ENCODE data around the gene ATG4A.

The ATG4A gene

DNA sequence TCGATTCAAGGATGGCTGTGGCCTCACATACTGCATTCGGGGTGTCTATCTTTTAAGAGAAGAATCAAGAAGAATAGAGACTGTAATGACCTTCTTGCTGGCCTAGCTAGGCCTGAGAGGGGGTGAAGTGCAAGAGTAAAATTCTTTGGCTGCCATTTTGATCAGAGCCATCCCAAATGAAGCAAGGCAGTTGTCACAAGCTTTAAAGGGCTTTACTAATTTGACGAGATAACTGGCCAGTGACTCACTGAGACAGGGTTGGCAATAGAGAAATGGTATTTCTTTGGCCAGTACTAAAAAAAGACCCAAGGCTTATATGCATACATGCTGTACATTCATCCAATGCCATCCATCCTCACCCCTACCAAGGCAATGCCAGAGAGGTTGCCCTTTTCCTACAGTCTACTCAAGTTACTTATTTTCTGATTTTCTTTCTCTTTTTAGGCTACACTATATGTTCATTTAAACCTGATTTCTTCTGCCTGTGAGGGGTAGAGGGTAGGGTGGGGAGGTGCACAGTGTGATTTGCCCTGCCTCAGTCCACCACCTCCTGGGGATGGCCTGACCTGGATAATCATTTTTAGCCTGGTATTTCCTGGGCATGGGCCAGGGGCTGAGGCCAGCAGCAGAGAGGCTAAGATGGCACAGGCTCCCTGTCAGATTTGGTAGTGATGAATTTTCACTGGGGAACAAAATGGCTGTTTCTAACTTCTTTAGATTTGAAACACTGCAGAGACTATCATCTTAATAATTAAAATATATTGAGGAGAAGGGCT lies 32.2 kb downstream of the ATG4A start:
- no peak for DNase-seq

DNA sequence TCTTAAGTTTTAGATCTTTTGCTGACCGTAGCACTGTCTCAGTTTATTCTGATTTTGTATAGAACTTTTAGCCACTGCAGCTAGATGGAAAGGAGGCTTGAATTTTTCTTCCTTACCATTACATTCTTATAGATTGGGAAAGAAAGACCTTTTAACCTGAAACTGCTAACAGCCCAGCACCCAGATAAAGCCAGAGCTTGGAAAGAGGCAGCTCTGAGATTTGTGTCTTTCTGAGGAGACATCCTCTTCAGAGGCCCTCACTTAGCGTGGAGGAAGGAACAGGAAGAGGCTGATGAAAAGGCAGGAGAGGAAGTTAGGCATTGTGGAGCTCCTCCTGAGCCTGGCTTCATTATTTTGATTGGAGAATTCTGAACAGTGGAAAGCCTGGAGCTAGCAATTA lies 35.1 kb downstream of the ATG4A start:
- no peak for DNase-seq

DNA sequence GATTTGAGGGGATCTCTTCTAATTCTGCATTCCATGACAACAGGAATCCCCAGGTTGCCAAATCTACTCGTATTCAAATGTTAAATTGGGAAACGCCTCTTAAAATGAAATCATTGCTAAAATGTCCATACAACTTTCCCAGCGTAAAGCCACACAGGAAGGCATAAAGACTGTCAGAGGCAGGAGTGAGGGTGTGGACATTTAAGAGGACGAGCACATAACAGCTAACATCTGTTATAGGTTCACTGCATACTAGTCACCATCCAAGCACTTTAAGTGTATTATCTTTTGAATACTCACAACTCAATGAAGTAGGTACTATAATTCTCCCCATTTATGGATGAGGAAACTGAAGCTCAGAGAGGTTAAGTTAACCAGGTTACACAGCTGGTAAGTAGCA lies 35.6 kb downstream of the ATG4A start:
- no peak for DNase-seq

DNA sequence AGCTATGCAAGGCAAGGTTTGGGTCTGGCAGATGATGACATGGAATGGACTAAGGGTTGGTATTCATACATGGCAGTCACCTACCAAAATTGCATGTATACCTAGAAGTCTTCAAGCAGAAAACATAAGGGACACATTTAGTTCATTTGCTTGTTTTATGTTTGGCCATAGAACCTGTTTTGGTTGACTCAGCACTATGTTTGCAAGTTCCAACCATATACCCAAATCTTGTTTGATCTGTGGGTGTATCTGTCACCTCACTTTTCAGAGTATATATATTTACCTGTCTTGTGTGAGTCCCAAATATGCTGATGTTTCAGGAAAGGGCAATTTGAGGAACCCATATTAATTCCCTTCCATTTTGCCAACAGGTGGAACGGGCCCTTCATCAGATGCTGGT lies 39.3 kb downstream of the ATG4A start:
- DNase-seq, result no peak

DNA sequence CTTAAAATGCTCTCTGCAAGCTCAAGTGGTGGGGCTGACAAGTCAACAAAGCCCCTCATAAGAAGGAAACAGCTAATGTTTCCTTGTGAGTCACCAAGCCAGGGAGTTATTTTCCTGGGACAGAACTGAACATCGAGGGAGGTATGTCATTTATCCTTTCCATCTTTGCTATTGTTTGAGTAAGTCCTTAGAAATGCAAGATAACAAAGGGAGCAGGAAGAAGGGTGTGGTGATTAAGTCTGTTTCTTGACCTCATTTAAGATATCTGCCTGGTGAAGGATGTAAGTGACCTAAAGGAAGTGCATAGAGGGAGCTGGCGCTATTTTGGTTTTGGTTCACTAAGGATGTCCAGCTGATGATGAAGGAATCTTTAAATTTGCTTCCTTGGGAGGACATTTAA lies 39.9 kb downstream of the ATG4A start:
- DNase-seq, result no peak

DNA sequence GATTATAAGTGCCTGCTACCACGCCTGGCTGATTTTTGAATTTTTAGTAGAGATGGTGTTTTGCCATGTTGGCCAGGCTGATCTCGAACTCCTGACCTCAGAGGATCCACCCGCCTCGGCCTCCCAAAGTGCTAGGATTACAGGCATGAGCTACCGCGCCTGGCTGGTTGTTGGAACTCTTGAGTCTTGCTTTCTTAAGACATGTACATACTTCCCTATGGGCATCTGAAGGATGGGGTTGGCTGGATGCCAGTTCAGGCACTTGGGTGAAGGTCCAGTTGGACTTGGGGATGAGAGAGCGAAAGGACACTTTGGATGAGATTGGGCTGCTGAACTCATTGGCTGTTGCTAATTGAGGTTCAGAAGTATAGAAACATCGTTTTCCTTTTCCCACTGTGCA lies 40.5 kb downstream of the ATG4A start:
- DNase-seq, result no peak

DNA sequence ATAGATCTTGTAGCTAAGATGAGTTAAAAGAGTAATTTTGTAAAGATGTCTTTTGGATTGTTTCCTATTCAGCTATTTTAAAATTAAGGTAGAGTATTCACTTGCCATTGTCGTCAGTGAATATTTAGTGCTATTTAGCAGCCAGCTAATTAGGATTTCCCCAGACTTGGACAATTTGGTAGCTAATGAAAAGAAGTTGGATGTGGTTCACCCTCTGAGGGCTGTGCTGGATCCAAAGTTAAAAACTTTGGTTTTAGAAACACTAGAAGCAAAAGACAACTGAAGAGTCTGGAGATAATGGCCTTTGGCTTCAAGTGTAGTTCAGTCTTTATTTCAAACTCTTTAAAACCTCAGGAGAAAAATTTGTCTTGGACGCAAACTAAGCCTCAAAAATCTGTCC lies 41.3 kb downstream of the ATG4A start:
- no peak for DNase-seq

DNA sequence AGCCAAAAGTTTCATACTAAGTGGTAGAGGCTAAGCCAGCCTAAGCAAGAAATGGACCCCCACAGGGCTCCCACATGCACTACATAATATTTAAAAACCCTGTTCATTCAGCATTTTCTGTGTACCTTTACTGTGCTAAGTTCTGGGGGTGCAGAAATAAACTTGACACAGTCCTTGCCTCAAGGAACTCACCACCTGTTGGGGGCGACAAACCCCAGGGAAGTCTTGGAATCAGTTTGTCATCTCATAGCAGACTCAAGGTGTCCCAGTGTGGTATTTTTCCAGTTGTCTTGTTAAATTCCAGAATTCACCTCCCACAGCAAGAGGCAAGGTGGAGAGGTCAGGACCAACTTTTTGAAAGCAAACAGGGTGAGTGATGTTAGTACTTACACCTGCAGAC lies 43.1 kb downstream of the ATG4A start:
- no peak for DNase-seq

DNA sequence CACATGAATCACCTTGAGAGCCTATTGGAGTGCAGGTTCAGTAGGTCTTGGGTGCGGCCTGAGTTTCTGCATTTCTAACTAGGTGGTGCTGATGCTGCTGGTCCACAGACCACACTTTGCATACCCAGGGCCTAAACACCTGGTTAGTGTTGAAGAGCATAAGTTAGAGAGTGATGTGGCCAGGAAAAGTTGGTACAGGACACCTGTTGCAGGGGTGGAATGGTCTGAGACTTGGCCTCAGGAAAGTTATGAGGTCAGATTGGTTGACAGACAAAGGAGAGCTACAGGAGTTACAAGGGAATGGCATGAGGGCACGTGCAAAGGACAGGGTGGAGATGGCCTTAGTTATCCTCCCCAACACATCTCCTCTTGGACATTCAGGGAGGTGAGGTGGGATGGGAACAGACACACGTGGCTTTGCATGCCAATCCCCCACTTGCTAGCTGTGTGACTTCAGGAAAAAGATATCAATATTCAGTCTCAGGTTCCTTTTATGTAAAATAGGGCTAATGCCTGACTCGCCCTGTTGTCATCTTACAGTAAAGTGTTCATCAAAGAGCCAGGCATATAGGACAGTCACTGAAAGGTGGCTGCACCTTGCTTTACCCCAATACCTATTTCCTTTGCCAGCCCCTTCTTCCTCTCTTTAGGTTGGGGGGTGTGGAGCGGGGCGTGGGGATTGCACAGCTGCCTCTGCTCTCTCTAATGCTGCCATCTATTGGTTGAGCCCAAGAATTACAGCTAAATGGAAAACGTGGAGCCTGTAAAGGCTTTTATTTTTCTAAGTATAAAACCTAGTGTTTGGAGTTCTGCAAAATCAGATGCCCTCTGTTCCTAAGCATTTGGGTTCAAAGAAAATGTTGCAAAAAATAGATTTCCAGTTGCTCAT lies 47.5 kb downstream of the ATG4A start:
- no peak for DNase-seq

DNA sequence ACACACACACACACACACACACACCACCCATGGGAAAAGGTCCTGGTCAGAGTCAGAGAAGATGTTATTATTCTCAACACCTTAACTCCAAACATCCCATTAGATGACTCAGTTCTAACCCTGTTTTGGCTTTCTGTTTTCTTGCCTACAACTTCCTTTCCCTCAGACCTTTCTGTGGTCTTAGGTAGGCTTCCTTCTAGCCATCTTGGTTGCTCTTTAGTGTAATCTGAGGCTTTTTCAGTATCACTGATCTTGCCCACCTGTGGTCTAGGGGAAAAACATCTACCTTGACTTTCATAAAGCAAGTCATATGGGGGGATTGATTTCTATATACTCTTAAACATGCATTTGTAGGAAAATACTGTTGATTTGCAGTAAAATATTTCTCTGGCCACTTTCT lies 56.9 kb downstream of the ATG4A start:
- no peak for DNase-seq

DNA sequence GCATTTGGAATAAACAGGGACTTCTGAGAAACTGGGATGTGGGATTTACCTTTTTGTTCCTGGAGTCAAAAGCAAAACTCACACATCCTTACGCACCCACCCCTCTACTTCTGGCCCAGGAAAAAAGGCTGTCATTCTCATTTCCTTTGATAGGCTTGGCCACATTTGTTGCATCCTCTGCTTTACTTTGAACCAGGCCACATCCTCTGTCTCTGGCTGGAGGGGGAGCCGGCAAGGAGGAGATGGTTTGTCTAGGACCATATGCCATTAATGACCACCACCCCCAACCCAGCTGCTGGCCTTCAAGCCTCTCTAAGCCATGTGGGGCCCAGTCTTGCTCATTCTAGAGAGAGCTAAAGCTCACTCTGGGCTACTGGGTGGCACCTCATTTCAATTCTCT lies 64.5 kb downstream of the ATG4A start:
- DNase-seq, result no peak

DNA sequence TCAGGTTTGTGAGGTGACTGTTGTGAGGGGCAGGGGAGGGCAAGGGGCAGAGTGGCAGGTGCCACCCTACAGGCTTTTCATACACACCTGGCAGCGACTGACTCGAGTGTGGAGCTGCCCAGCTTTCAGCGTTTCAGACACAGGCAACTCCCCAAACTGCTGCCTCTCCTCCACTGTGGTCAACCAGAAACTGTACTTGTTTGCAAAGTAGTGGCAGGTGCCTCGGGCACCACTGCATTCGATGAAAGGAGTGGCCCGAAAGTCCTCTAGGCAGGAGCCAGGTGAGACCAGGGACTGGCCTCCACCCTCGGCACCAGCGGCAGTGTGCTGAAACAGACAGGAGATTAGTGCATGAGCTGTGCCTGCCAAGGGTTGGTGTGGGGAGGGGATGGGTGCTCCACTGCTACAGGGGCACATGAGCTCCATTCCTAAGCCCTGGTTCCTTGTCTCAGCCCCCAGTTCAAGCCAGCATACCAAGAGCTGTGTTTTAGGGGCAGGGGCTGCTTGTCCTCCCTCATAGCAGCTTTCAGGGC lies 65.4 kb downstream of the ATG4A start:
- no peak for DNase-seq

DNA sequence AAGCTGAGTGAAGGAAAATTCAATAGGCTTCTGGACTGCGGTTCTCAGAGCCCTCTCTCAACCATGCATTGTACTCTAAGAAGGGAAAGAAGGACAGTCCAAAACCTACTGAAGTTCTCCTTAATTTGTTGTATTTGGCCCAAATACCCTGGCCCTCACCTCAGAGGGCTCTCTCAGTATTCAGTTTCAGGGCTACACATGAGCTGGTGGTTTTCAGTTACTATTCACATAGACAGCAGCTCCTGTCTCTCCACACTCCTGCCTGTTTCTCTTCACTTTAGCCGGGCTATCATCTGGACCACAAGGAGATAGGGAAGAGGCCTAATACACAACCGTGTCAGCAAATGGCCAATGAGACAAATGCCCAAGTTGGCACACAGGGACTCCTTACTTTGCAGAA lies 66.0 kb downstream of the ATG4A start:
- DNase-seq, result no peak

DNA sequence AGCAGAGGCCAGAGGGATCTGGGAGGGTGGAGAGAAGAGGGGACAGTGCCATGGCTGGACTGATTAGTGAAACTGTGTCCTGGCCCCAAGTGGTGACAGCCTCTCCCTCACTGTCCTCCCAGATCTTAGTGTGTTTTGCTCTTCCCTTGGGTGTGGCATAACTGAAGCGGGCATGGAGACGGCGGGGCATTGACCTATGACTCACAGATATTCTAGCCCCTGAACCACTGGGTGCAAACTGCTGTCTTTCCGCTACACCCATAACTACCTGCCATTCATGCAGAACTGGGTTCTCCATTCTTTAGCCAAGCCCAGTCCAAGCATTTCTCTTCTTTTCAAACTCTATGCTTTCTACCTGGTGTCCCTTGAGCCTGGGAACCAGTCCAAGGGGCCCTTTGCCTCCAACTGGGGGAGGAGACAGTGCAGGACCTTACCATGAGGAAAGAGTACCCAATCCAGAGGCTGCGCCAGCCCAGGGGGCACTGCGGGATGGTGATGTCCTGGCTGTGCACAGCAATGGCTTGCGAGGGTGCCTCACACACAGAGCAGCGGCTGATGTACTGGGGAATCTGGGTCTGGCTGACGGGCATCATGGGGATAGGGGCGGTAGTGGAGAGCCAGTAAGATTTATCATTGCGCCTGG lies 67.6 kb downstream of the ATG4A start:
- no peak for DNase-seq

DNA sequence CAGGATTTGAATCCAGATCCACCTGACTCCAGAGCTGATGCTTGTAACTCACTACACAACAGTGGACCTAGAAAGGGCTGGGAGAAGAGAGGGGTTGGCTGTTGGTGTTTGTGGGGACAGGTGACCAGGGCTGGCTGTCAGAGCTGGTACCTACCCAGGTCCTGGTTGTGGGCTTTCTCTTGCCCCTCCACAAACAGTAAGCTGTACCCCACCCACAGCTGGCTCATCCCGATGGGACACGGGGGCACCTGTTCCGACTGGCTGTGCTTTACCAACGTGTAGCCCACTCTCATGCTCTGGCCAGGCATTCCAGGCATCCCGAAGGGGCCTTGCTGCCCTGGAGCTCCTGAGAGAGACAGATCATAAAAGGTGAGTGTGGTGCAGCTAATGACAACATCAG lies 68.7 kb downstream of the ATG4A start:
- DNase-seq, result no peak

DNA sequence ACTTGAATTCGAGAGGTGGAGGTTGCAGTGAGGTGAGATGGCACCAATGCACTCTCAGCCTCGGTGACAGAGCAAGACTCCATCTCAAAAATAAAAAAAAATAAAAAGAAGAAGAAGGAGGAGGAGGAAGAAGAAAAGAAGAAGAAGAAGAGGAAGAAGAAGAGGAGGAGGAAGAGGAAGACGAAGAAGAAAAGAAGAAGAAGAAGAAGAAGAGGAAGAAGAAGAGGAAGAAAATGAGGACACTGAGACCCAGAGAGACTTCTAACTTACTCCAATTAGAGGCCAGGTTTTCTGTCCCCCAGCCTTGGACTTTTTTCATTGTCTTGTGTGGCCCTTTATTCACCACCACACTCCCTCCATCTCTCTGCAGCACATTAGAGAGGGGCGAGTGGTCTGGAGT lies 70.7 kb downstream of the ATG4A start:
- DNase-seq, result no peak

DNA sequence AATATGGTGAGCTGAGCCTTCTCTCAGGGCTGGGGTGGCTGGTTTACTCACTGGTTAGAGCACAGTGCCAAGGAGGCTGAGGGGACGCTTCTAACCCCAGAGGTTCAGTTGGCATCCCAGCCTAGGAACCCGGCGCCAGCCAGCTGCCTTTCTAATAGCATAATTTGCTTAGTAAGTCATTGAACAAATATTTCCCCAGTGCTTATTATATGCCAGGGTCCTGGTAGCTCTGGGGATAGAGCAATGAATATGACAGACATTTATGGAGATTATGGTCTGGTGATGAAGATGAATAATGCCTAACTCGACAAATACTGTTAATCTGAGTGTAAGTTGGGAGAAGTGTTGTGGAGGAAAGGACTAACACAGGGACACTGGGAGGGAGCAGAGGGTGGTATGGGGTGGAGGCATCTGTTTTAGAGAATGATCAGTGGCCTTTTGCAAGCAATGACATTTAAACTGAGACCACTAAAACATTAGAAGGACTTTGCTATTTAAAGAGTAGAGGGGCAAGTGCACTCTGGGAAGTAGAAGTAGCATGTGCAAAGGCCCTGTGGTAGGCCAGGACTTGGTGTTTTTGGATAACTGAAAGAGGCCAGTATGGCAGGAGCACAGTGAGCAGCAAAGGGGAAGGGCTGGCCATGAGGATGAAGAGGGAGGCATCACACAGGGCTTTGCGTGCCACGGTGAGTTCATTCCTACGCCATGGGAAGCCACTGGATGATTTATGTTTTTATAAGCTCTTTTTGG lies 71.9 kb downstream of the ATG4A start:
- no peak for DNase-seq

DNA sequence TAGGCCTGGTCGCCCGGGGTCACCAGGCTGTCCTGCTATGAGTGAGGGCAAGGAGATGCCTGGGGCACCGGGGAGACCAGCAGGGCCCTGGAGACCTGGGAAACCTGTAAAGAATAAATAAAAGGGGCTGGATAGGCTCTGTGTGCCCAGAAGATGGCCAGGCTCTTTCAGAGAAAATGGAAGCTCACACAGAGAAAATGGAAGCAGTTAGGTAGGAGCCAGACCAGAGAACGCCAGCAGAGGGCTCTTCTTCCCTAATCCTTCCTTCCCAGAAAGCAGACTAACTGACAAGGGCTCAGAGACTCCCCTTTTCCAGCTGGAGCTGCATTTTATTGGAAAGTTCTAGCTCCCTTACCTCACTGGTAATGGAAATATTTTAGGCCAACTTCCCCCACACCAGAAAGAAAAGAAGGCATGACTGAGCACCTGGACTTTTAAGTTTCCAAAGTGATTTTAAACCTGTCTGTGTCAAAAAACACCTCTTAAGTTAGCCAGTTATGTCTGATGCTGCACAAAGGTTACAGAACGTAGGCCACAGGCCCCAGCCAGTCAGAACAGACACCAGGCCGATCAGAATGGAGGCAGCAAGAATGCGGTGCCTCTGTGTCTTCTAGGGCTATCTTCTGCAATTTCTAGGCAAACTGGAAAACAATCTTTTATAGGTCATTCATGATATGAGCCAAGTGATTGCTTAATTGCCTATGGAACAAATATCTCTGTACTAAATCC lies 74.0 kb downstream of the ATG4A start:
- peak; percentile 25 for DNase-seq

DNA sequence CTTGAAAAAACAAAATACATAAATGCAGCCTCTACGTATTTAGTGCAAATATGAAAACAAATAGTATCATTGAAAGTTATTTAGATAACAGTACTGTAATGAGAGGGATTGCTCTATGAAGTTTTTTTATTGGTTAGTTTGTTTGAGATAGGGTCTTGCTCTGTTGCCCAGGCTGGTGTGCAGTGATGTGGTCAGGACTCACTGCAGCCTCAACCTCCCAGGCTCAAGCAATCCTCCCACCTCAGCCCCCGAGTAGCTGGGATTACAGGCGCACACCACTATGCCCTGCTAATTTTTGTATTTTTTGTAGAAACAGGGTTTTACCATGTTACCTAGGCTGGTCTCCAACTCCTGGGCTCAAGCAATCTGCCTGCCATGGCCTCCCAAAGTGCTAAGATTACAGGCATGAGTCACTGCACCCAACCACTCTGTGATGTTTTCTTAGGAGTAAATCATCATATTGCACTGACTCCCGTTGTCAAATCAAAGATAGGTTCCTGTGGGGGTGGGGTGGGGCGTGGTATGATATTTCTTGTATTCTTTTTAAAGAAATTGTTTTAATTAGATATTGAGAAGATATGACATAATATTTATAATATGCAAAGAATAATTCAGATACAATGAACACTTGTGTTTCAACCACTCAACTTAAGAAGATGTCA lies 75.8 kb downstream of the ATG4A start:
- no peak for DNase-seq

DNA sequence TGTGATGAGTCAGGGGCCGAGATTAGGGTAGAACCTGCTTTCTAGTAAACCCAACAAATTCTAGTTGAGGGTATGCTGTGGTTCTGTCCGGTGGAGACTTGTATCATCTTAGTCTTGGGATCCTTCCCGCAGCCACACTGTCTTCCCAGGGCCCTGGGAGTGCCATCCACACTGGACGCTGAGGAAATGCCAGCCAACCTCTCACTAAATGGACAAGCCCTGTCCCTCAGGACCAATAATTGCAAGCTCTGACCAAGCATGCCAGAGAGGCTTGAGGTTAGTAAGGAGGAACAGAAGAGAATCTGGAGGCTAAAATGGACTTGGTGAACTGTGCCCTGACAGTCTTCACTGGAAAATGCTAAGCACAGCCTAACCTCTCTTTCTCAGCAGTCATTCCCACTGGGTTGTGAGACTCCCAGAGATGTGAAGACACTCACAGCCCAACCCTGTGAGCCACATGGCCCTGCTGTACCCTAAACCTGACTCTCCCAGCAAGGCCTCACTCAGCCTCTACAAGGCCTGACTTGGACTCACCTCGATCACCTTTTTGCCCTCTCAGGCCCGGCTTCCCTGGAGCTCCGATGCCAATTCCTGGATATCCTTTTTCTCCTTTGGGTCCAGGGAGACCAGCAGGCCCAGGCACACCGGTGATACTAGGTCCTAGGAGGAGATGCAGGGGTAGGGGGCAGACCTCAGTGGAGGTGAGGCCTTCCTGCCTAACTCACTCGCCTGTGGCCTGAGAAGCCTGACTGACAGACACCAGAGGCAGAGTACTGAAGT lies 77.6 kb downstream of the ATG4A start:
- DNase-seq, result no peak

DNA sequence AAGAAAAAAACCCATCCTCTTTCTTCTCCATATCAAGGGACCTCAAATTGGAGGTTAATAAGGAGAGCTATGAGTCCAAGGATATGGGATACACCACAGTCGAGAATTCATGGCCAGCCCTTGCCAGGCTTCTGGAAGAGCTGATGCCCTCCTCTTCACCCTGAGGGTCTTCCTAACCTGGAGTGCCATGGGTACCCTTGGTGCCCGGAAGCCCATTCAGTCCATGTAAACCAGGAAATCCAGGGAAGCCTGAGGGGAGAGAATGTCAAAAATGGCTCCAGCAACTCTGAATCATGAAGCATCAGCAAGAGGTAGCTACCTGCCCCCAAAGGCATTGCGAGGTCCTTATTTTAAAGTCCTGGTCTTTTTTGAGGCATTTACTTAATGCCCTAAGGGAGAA lies 78.2 kb downstream of the ATG4A start:
- DNase-seq, result no peak
